Parathyroid adenoma (tissue), 2 donors: ENCODE results near the gene ITPR2.

Experiments
- H2AFZ ChIP-seq: fragments of 300-600 bp; sonication (generic); one replicate; pipeline ENCODE4 v1.7.0; 2017; ENCODE audit warnings: antibody characterized with exemption, mild to moderate bottlenecking
- H3K27ac ChIP-seq: fragments of 300-600 bp; sonication (generic); one replicate; pipeline ENCODE4 v1.7.0; 2017
- H3K27me3 ChIP-seq: fragments of 300-600 bp; sonication (generic); one replicate; pipeline ENCODE4 v1.7.0; 2017; ENCODE audit warnings: low read length; ENCODE audit not compliant: control insufficient read depth, insufficient read depth
- H3K36me3 ChIP-seq: fragments of 300-600 bp; sonication (generic); one replicate; pipeline ENCODE4 v1.7.0; 2017; ENCODE audit warnings: low read length; ENCODE audit not compliant: control insufficient read depth, insufficient read depth
- H3K4me1 ChIP-seq: fragments of 300-600 bp; sonication (generic); one replicate; pipeline ENCODE4 v1.7.0; 2017; ENCODE audit warnings: control low read depth
- H3K4me2 ChIP-seq: fragments of 300-600 bp; sonication (generic); one replicate; pipeline ENCODE4 v1.7.0; 2017; ENCODE audit warnings: low read length
- H3K4me3 ChIP-seq: fragments of 300-600 bp; sonication (generic); one replicate; pipeline ENCODE4 v1.7.0; 2017; ENCODE audit warnings: low read depth, low read length
- H3K79me2 ChIP-seq: fragments of 300-600 bp; sonication (generic); one replicate; pipeline ENCODE4 v1.7.0; 2017; ENCODE audit warnings: control low read depth
- H3K9ac ChIP-seq: fragments of 300-600 bp; sonication (generic); one replicate; pipeline ENCODE4 v1.7.0; 2017; ENCODE audit warnings: mild to moderate bottlenecking
- H3K9me3 ChIP-seq: fragments of 300-600 bp; sonication (generic); one replicate; pipeline ENCODE4 v1.7.0; 2017; ENCODE audit warnings: low read length; ENCODE audit not compliant: control insufficient read depth
- CTCF ChIP-seq: fragments of 300-600 bp; sonication (generic); IDR thresholded peaks from one replicate; pipeline ENCODE4 v1.7.0; 2017; ENCODE audit warnings: antibody characterized with exemption, mild to moderate bottlenecking
- donor health status: primary hyperparathyroidism.

Gene ITPR2

GRCh38 chr12:26510354-26510674, 322.7 kb downstream of the ITPR2 start:
- no peak for TF ChIP-seq CTCF
- Histone ChIP-seq H3K79me2 (no peaks in the 10 kb centered on the region), H3K27me3 (no peaks in the 10 kb centered on the region), H3K9me3 (no peaks in the 10 kb centered on the region), H3K9ac (no peak overlapping the region), H3K36me3 (no peaks in the 10 kb centered on the region), H3K4me2 (no peak overlapping the region), H3K4me3 (no peak overlapping the region), H3K27ac (no peak overlapping the region), H3K4me1 (no peaks in the 10 kb centered on the region), H2AFZ (no peak overlapping the region)

- no peak overlapping the region for H2AFZ ChIP-seq
- no peaks in the 10 kb centered on the region for H3K9me3 ChIP-seq
- no peak overlapping the region for H3K4me2 ChIP-seq
- H3K27me3 ChIP-seq, result no peaks in the 10 kb centered on the region
- H3K4me1 ChIP-seq, result no peaks in the 10 kb centered on the region
- H3K9ac ChIP-seq, result no peak overlapping the region
- no peak overlapping the region for H3K27ac ChIP-seq
- H3K4me3 ChIP-seq, result no peak overlapping the region
- H3K36me3 ChIP-seq, result no peaks in the 10 kb centered on the region
- no peak for TF ChIP-seq CTCF
- no peaks in the 10 kb centered on the region for H3K79me2 ChIP-seq
Observed at GRCh38 chr12:26507613-26508012, 325.4 kb downstream of the ITPR2 start.

GRCh38 chr12:26499979-26500640, 332.9 kb downstream of the ITPR2 start:
- TF ChIP-seq CTCF, result no peak
- H3K4me1 ChIP-seq, result no peaks in the 10 kb centered on the region
- no peaks in the 10 kb centered on the region for H3K9me3 ChIP-seq
- H3K9ac ChIP-seq, result no peak overlapping the region
- H3K4me2 ChIP-seq, result no peak overlapping the region
- H3K79me2 ChIP-seq, result no peaks in the 10 kb centered on the region
- H3K4me3 ChIP-seq, result no peak overlapping the region
- no peaks in the 10 kb centered on the region for H3K27me3 ChIP-seq
- no peak overlapping the region for H3K27ac ChIP-seq
- H3K36me3 ChIP-seq, result no peaks in the 10 kb centered on the region
- H2AFZ ChIP-seq, result no peak overlapping the region

GRCh38 chr12:26496170-26496569, 336.8 kb downstream of the ITPR2 start:
- Histone ChIP-seq H3K9ac (no peak overlapping the region), H3K9me3 (no peaks in the 10 kb centered on the region), H3K79me2 (no peaks in the 10 kb centered on the region), H3K4me3 (no peak overlapping the region), H3K27ac (no peak overlapping the region), H3K4me1 (no peaks in the 10 kb centered on the region), H2AFZ (no peak overlapping the region), H3K36me3 (no peaks in the 10 kb centered on the region), H3K27me3 (no peaks in the 10 kb centered on the region), H3K4me2 (no peak overlapping the region)
- TF ChIP-seq CTCF, result no peak

GRCh38 chr12:26493656-26494055, 339.3 kb downstream of the ITPR2 start:
- no peaks in the 10 kb centered on the region for H3K9me3 ChIP-seq
- no peak overlapping the region for H3K4me3 ChIP-seq
- H3K36me3 ChIP-seq, result no peaks in the 10 kb centered on the region
- no peak overlapping the region for H3K27ac ChIP-seq
- H3K9ac ChIP-seq, result no peak overlapping the region
- H3K79me2 ChIP-seq, result no peaks in the 10 kb centered on the region
- H2AFZ ChIP-seq, result no peak overlapping the region
- H3K4me1 ChIP-seq, result no peaks in the 10 kb centered on the region
- TF ChIP-seq CTCF, result no peak
- H3K27me3 ChIP-seq, result no peaks in the 10 kb centered on the region
- H3K4me2 ChIP-seq, result no peak overlapping the region
